GM19467 (cell line): ENCODE measurements around the gene SOCS7.

Experiments
- ATAC-seq: cut with Tn5 transposase; IDR thresholded peaks from one replicate; pipeline ENCODE4 v1.9.1; 2021; ENCODE audit warnings: mild to moderate bottlenecking, moderate library complexity; ENCODE audit not compliant: unreplicated experiment

The SOCS7 gene

GRCh38 chr17:38358586-38359513 is 7.2 kb downstream of the SOCS7 start:
- ATAC-seq = no peak

DNA sequence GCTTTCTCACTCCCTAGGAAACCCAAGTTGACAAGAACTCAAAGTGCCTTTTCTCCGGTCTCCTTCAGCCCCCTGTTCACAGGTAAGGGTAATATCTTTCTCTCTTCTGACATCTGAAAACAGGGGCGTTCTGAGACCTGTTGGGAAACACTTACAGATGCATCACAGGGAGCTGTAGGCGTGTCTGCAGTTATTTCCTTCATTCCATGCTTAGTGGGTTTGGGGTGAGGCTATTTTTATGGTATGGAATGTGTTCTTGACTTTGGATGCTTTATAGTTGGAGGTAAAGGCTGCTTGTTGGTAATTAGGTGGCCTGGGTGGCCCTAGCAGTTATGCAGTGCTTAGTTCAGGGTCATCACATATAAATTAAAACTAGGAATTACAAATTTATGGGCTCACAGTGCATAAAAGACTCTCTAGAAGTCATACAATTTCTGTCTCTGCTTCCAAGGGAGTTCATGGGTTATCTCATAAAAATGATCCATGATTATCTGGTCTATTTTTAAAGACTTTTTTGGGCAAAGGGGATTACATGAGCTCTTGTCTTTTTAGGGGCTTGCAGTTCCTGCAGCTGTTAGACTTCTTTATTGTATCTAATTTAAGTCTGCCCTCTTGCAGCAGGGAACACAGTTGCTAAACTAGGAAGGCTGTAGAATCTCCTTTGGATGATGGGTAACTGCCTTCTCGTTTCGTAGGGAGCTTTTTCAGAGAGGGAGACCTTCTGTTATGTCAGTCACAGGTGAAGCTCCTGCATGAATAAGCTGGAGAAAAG is 10.2 kb downstream of the SOCS7 start:
- no peak for ATAC-seq

DNA sequence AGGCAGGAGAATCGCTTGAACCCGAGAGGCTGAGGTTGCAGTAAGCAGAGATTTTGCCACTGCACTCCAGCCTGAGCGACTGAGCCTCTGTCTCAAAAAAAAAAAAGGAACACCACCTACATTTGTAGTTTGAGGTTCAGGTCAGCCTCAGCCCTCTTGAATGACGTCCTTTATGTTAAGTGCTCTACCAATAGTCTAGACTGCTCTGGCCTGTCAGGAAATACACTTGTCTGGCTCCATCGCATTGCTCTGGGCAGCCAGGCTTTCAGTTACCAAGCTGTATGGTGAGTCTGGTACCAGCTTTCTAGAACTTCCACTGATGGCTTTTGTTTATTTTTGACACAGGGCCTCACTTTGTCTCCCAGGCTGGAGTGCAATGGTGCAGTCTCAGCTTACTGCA is 11.4 kb downstream of the SOCS7 start:
- no peak for ATAC-seq

- ATAC-seq = no peak
Observed at GRCh38 chr17:38364741-38365140, 13.1 kb downstream of the SOCS7 start.

GRCh38 chr17:38369124-38369886 is 17.7 kb downstream of the SOCS7 start:
- no peak for ATAC-seq

GRCh38 chr17:38379448-38379847 is 27.8 kb downstream of the SOCS7 start:
- ATAC-seq = no peak

DNA sequence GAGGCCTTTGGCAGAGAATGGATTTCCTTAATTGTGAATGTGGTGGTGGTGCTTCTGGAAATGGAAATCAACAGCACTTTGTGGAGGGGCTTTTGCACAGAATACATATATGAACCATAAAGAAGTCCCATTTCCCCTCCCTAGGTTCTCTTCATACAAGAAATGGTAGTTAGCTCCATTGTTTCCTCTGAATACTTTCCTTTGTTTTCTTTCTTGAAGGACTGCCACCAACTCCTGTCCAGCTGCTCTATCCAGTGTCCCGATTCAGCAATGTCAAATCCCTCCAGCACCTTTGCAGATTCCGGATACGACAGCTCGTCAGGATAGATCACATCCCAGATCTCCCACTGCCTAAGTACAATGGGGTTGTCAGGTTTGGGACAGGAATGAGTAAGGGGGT is 43.4 kb downstream of the SOCS7 start:
- ATAC-seq = no peak

GRCh38 chr17:38397227-38397626 is 45.6 kb downstream of the SOCS7 start:
- no peak for ATAC-seq

DNA sequence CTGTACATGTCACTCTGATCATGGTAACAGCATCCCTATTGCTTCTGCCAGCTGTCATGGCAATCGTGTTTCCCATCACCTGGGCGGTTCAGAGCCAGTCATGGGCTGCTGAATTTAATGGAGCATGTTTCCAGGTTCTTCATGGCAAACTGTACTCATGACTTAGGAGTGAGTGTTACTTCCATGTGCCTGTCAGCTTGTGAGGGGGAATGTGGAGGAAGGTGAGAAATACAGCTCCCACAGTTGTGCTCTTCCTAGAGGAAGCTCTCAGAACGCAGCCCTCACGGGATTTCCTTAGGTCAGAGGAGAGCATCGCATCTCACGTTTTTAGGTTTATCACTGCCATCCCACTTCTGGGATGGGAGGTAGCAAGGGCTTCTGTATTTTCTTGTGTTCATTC is 48.6 kb downstream of the SOCS7 start:
- ATAC-seq = no peak

- no peak for ATAC-seq
Observed at GRCh38 chr17:38401459-38401858, 49.8 kb downstream of the SOCS7 start.

GRCh38 chr17:38402897-38403296 is 51.3 kb downstream of the SOCS7 start:
- no peak for ATAC-seq

GRCh38 chr17:38403491-38403890 is 51.8 kb downstream of the SOCS7 start:
- no peak for ATAC-seq

DNA sequence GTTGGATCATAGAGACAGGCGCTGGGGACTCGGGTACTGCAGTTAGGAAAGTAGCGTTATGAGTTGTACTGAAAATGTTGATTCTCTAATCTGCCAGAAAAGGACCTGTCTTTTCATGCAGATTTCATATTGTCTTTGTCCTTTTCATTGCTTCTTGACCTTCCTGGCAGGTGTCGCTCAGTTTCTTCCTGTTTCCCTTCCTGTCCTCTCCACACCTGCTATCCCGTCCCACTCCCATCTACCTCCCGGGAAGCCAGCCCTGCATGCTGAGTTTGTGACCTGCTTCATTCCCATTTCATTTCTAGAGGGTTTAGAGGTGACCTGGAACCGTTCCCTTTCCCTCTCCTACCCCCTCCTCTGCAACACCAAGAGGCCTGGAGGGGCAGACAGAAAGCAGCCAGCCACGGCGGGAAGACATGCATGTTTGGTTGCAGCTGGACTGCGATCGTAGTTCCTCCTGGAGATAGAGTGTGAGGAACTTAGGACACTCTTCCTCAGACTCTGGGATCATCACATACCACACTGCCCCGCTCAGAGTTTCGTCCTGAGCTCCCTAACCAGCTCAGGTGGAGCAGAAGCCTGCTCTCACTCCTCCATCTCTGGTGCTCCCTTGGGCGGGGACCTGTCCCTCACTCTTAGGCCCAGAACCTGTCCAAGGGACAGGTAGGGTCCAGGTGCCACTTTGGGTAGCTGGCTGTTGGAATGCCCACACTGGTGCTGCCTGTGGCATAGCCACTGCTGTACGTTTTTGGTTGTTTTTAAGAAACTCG is 52.7 kb downstream of the SOCS7 start:
- no peak for ATAC-seq

GRCh38 chr17:38405654-38406053 is 54.0 kb downstream of the SOCS7 start:
- ATAC-seq = no peak

DNA sequence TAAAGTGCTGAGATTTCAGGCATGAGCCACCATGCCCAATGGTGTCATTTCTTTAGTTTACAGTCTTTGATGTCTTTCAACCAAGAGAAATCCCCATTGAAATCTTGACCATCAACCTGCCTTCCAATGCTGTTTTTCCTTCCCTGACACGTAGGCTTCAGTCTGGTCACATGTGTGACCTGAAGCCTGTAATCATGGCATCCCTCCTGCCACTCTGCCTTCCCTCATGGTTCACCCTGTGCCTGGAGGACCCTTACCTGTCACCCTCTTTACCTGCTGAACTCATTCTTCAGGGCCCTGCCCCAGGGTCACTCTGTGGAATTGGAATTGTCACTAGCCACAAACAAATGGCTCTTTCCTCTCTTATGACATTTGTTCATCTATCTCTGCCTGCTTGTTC is 58.6 kb downstream of the SOCS7 start:
- ATAC-seq = no peak

DNA sequence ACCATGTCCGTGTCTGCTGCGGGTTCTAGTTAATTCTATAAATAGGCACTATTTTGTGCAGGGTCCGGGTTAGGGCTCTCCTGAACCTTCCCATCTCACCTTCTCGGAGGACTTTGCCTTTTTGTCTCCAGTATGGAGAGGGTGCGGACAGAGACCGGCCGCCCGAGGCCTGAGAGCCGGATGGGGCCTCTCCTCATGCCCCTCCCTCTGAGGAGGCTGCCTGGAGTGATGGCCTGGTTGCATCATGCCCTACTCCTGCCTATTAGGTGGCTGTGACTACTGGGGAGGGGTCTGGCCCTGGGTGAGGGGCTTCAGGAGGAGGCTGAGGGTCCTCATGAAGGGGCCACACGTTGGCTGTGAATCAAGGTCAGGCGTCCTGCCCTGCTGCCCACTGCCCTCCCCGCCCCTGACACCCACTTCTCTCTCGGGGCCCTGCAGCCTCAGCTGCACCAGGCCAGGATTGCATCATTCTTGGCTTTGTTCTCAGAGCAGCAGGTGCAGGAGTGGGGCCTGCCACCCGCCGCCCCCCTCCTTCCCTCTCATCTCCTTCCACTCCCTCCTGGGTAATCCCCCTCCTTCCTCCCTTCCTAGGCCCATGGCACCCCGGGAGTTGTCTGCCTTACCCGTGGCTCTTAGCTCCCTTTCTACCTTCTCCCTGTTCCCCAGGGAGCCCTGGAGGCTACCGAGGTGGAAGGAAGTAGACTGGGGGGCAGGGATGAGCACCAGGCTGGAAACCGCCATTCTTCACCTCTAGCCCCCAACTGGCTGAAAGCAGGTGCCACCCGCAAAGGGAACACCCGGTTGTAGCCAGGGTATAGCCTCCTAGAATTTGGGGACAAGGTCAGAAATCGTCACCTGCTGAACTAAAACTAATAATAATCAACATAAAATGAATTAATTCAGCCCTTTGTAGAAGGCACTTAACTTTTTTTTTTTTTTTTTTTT is 63.9 kb downstream of the SOCS7 start:
- no peak for ATAC-seq

GRCh38 chr17:38416840-38417209 is 65.2 kb downstream of the SOCS7 start:
- no peak for ATAC-seq

GRCh38 chr17:38417210-38417951 is 65.7 kb downstream of the SOCS7 start:
- no peak for ATAC-seq
